Measurements from ENCODE around the gene CNOT8.

- no peak for TF ChIP-seq CTCF (IDR thresholded peaks at IDR 0.05)
- no peak for TF ChIP-seq POLR2A (IDR thresholded peaks at IDR 0.05)
Measured at GRCh38 chr5:154837009-154837901, 21.2 kb upstream of the CNOT8 start.
